ENCODE data around the gene TNFSF13.

Gene TNFSF13, protein sequence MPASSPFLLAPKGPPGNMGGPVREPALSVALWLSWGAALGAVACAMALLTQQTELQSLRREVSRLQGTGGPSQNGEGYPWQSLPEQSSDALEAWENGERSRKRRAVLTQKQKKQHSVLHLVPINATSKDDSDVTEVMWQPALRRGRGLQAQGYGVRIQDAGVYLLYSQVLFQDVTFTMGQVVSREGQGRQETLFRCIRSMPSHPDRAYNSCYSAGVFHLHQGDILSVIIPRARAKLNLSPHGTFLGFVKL

DNA sequence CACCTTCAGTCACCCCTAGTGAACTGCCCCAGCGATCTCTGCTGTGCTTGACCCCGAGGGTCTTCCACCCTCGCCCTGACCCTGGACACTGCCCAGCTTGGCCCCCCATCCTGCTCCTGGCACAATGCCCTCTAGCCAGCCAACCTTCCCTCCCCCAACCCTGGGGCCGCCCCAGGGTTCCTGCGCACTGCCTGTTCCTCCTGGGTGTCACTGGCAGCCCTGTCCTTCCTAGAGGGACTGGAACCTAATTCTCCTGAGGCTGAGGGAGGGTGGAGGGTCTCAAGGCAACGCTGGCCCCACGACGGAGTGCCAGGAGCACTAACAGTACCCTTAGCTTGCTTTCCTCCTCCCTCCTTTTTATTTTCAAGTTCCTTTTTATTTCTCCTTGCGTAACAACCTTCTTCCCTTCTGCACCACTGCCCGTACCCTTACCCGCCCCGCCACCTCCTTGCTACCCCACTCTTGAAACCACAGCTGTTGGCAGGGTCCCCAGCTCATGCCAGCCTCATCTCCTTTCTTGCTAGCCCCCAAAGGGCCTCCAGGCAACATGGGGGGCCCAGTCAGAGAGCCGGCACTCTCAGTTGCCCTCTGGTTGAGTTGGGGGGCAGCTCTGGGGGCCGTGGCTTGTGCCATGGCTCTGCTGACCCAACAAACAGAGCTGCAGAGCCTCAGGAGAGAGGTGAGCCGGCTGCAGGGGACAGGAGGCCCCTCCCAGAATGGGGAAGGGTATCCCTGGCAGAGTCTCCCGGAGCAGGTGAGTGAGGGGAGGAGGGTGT is at the start of gene TNFSF13:
Gene TNFSF13, plus strand, starts transcription at position 207 of the 776 bp plus-strand sequence. Its CDS starts 290 bp downstream, at position 497.
- in situ Hi-C loops (cut with MboI; ENCODE audit: low sequenced_read_pairs): no loop called here

DNA sequence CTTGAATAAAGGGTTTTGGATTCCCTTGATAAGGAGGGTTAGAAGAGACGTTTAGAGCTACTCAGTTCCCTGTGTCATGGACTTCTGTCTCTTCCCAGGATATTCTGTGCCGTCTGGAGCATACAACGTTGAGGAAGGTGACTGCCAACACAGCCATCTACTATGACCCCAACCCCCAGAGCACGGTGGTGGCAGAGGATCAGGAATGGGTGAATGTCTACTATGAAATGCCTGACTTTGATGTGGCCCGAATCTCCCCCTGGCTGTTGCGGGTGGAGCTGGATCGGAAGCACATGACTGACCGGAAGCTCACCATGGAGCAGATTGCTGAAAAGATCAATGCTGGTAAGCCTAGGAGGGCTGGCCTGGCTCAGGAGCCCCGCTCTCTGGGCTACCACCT is 49.7 kb upstream of the TNFSF13 start:
- in situ Hi-C loops (cut with MboI; ENCODE audit: low sequenced_read_pairs): no loop called here

DNA sequence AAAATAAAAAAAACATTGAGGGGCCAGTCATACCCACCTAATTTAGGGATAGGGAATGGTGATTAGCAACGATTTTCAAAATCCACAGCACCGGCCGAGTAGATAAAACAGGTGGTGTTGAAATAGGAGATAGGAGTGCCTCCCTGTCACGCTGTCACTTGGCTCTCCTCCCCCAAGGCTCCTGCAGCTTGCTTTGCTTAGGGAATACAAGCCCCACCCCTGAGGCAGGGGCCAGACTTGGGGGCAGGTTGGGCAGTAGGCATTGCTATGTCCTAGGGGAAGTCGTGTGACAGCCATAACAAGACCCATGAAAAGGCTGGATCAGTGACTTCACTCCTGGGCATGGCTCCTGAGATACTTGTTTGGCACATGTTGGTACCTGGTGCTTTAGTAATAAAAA is 48.6 kb upstream of the TNFSF13 start:
- in situ Hi-C loops (cut with MboI; ENCODE audit: low sequenced_read_pairs): no loop called here

DNA sequence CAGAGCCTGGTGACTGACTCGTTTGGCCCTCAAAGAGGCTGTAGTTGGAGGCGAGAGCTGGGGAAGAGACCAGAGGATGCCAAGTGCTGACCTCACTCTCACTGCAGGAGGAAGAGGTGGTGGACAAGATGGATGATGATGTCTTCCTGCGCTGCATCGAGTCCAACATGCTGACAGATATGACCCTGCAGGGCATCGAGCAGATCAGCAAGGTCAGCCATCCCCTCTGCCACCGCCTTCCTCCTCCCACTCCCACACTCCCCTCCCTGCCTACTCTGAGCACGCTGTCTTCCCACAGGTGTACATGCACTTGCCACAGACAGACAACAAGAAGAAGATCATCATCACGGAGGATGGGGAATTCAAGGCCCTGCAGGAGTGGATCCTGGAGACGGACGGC is 47.4 kb upstream of the TNFSF13 start:
- in situ Hi-C loops (cut with MboI; ENCODE audit: low sequenced_read_pairs): no loop called here

DNA sequence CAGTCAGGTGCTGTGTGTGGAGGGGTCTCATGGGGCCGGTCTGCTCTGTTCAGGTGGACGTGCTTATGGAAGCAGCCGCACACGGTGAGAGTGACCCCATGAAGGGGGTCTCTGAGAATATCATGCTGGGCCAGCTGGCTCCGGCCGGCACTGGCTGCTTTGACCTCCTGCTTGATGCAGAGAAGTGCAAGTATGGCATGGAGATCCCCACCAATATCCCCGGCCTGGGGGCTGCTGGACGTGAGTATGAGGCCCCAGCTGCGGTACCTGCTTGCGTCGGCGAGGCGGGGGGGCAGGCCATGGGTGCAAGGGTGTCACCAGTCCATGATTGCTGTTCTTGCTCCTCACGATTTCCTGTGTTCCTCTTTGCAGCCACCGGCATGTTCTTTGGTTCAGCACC is 46.4 kb upstream of the TNFSF13 start:
- in situ Hi-C loops (cut with MboI; ENCODE audit: low sequenced_read_pairs): no loop called here

DNA sequence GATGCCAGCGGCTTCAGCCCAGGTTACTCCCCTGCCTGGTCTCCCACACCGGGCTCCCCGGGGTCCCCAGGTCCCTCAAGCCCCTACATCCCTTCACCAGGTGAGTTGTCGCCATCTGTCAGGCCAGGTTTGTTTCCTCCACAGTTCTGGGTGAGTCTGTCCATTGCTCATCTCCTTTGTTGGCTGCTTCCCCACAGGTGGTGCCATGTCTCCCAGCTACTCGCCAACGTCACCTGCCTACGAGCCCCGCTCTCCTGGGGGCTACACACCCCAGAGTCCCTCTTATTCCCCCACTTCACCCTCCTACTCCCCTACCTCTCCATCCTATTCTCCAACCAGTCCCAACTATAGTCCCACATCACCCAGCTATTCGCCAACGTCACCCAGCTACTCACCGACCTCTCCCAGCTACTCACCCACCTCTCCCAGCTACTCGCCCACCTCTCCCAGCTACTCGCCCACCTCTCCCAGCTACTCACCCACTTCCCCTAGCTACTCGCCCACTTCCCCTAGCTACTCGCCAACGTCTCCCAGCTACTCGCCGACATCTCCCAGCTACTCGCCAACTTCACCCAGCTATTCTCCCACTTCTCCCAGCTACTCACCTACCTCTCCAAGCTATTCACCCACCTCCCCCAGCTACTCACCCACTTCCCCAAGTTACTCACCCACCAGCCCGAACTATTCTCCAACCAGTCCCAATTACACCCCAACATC is 45.6 kb upstream of the TNFSF13 start:
- in situ Hi-C loops (cut with MboI; ENCODE audit: low sequenced_read_pairs): no loop called here

DNA sequence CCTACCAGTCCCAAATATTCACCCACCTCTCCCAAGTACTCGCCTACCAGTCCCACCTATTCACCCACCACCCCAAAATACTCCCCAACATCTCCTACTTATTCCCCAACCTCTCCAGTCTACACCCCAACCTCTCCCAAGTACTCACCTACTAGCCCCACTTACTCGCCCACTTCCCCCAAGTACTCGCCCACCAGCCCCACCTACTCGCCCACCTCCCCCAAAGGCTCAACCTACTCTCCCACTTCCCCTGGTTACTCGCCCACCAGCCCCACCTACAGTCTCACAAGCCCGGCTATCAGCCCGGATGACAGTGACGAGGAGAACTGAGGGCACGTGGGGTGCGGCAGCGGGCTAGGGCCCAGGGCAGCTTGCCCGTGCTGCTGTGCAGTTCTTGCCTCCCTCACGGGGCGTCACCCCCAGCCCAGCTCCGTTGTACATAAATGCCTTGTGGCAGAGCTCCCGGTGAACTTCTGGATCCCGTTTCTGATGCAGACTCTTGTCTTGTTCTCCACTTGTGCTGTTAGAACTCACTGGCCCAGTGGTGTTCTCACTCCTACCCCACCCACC is 44.6 kb upstream of the TNFSF13 start:
- in situ Hi-C loops (cut with MboI; ENCODE audit: low sequenced_read_pairs): no loop called here

DNA sequence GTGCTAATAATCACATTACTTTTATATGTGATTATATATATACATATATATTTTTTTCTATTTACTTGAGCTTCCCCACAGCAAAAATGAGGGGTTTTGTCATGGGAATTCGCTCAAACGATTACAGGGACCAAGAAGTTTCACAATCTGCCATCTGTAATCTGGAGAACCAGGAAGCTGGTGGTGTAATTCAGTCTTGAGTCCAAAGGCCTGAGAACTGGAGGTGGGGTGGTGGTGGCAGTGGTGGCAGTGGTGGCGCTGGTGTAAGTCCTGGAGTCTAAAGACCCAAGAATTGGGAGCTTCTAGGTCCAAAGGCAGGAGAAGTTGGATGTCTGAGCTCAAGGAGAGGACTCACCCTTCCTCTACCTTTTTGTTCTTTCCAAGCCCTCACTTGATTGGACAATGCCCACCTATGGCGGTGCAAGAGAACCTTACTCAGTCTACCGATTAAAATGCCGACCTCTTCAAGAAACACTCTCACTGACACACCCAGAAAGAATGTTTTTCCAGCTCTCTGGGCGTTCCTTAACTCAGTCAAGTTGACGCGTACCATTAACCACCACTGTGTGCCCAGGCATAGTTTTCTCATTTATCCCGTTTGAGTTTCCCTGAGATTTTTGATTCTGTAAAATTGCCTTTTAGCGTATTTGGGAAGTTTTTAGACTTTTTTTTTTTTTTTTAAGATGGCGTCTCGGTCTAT is 42.5 kb upstream of the TNFSF13 start:
- in situ Hi-C loops (cut with MboI; ENCODE audit: low sequenced_read_pairs): no loop called here

DNA sequence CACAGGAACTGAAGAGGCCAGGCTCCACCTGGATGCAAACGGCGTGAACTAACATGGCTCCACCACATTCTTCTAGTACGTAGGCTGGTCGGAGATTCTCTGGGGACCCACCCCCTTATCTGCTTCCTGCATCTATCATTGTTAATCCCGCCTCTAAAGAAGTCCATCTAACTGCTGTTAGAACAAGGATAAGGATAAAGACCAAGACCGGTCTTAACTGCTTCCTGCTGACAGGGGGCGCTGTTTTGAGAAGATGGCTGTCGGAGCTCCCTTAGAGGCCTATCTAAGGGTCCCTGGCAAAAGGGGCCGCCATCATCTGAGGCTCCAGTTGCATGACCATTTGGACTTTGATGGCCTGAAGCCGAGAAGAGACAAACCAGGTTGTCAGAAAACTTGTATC is 35.5 kb upstream of the TNFSF13 start:
- in situ Hi-C loops (cut with MboI; ENCODE audit: low sequenced_read_pairs): no loop called here

DNA sequence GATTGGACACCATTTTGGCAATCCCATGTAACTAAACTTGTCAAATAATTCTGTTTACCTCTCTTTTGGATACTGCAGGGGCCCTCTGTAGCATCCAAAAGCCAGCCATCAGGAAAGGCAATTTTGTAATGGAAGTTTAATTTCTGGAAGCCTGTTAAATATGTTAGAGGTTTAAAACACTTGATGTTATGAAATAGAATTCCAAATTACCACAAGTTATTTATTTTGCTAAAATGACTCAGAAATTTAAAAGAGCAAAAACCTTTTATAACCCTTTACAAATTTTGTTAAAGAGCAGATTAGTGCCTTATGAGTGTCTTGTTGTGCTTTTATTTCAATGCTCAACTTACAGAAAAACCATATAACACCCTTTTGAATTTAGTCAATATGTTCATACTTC is 29.7 kb upstream of the TNFSF13 start:
- in situ Hi-C loops (cut with MboI; ENCODE audit: low sequenced_read_pairs): loop anchor here (25.0 kb wide), 1 partner anchor 167 kb away; the partner anchor contains the start of genes KCTD11 and TMEM95

DNA sequence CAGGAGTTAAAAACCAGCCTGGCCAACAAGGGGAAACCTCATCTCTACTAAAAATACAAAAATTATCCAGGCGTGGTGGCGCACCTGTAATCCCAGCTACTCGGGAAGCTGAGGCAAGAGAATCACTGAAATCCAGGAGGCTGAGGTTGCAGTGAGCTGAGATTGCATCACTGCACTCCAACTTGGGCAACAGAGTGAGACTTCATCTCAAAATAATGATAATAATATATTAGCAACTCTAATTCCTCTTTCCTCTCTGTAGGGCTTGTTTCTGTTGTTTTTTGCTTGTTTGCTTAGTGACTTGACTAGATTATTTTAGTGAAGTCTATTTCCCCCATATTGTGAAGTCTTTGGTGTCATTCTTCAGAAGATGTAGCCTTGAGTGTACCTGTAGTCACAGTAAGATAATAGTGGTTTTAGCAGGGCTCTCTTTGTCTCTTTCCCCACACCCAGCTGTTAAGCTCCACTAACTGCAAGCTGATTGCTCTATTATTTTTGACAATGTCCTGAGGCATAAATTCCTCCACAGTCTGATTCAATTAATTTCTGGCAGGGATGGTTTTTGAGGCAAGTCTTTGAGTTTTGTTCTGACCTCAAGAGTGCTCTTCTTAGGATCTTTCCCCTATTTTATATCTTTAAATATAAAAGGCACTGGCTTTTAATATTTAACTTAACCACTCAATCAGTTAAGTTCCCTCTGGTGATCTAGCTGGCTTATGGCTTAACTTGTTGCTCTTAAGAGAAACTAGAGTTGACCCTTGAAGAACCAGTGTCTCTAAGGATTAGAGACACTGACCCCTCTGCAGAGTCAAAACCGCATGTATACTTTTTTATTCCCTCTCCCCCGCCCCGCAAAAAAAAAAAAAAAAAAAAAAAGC is 28.3 kb upstream of the TNFSF13 start:
- in situ Hi-C loops (cut with MboI; ENCODE audit: low sequenced_read_pairs): loop anchor here (25.0 kb wide), 1 partner anchor 168 kb away; the partner anchor contains the start of genes KCTD11 and TMEM95

DNA sequence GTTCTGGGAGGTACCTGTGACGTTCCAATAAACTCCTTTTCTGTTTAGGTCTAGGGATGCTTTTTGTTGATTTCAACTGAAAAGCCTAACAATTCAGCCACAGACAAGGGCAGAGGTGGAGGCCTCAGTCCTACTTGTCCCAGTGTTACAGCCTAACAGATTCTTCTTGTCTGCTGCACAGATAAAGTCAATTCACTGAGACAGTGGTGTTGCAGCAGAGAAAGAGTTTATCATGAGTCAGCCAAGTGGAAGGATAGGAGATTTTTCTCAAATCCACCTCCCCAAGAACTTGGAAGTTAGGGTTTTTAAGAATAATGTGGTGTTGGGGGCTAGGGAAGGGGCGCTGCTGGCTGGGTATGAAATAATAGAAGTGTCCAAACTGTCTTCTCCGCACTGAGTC is 20.5 kb upstream of the TNFSF13 start:
- in situ Hi-C loops (cut with MboI; ENCODE audit: low sequenced_read_pairs): loop anchor here (25.0 kb wide), 1 partner anchor 176 kb away; the partner anchor contains the start of genes KCTD11 and TMEM95

DNA sequence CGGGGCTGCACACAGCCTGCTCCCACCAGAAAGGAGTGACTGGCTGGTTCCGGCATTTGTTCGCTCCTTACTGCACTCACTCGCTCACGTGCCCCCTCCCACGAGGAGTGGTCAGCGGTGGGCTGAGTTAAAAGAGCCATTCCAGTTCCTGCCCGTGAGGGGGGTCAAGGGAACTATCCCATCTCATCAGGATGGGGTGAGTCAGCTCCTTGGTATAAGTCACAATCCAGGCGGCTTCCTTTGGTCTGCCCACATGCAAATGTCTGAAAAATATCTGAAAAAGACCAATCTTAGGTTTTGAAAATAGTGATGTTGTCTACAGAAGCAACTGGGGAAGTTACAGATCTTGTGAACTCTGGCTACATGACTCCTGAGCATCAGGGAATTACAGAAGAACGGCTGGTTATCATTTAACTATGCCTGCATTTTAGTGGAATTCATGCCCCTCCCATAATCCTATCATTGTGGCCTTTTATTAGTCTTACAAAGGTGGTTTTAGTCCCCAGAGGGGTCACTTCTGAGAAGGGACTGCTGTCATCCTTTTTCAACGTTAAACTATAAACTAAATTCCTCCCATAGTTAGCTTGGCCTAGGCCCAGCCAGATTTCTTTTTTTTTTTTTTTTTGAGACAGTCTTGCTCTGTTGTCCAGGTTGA is 19.5 kb upstream of the TNFSF13 start:
- in situ Hi-C loops (cut with MboI; ENCODE audit: low sequenced_read_pairs): loop anchor here (25.0 kb wide), 1 partner anchor 177 kb away; the partner anchor contains the start of genes KCTD11 and TMEM95

DNA sequence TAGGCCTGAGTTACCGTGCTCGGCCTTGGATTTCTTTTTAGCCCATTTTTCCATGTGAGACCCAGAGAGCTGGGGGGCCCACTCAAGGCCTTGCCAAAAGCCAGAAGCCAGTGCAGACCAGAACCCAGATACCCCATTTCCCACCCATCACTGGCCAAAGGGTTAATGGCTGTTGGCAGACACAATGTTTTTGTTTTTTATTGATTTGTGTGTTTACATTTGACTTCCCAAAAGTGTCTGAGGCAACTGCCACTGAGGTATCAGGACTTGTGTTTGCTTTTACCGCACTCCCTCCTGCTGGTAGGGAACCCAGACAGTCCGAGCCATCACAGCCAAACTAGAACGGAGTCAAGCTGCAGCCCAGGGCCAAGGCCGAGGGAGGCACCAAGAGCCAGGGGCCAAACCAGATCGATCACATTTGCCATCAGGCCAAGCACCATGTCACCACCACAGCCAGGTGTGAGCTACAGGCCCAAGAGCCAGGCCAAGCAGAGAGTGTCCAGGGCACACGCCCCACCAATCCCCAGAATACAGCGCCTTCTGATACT is 17.4 kb upstream of the TNFSF13 start:
- in situ Hi-C loops (cut with MboI; ENCODE audit: low sequenced_read_pairs): loop anchor here (25.0 kb wide), 1 partner anchor 179 kb away; the partner anchor contains the start of genes KCTD11 and TMEM95

DNA sequence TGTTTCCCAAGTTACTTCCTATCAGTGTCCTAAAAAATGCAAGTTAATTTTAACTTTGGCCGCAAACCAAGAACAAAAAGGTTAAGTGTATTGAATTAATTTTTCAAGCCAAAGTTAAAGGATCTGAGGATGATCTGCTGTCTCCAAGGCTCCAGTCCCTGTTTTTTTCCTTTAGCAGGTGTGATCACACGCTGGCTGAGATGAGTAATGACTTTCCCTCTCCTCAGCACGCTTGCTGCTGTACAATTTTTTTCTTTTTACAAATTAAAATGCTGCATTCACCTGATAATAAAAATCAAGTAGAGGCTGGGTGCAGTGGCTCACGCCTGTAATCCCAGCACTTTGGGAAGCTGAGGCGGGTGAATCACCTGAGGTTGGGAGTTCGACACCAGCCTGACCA is 13.6 kb upstream of the TNFSF13 start:
- in situ Hi-C loops (cut with MboI; ENCODE audit: low sequenced_read_pairs): loop anchor here (25.0 kb wide), 1 partner anchor 183 kb away; the partner anchor contains the start of genes KCTD11 and TMEM95

DNA sequence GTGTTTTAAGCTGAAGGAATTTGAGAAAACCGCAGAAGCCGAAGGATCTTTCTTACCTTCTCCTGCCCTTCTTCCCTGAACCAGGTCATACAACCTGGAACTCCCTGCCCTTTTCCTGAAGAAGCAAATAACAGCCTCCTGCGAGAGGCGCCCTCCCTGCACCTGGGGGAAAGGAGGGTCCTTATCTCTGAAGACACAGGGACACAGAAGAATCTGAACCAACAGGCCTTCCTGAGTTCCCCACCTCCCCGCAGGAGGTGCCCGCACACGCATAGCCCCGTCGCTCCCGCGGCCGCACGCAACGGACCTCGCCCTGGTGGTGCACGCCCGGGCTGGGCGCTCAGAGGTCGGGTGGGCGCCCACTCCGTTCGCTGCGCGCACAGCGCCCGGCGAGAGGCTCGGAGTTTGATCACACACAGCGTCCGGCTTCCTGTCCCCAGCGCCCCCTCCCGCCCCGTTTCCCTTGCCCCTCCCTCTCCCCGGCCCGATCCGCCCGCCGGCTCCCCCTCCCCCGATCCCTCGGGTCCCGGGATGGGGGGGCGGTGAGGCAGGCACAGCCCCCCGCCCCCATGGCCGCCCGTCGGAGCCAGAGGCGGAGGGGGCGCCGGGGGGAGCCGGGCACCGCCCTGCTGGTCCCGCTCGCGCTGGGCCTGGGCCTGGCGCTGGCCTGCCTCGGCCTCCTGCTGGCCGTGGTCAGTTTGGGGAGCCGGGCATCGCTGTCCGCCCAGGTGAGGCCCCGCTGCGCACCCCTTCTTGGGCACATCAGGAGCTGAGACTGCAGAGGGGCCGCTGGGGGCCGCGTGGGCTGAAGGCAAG is 9.8 kb upstream of the TNFSF13 start, which contains the start of gene TNFSF12:
Gene TNFSF12, plus strand, starts transcription at position 474 of the 816 bp plus-strand sequence. Its CDS starts 96 bp downstream, at position 570.
- in situ Hi-C loops (cut with MboI; ENCODE audit: low sequenced_read_pairs): loop anchor here (25.0 kb wide), 1 partner anchor 186 kb away; the partner anchor contains the start of genes KCTD11 and TMEM95

DNA sequence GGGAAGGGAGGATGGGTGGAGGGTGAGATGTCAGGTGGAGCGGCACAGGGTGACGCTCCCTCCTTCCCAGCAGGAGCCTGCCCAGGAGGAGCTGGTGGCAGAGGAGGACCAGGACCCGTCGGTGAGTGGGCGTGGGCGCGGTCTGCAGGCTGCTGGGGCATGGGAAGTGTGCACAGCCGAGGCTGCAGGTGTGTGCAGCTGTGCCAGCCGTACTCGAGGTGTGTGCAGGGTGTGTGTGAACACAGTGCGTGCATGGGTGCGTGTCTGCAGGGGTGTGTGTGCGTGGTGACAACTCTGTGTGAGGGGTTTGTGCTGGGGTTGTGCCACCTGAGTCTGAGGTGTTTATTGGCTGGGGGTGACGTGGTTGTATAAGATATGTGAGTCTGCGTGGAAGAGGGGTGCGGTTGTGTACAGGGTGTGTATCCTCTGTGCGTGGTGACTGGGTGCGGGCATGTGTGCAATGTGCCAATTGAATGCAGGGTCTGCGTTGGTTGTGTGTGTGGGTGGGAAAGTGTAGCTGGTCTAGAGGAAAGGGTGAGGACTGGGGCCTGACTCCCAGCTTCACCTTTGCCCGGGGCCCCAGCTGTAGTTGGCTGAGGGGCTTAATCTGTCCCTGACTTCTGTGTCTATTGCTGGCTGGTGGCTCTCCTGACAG is 9.0 kb upstream of the TNFSF13 start:
- in situ Hi-C loops (cut with MboI; ENCODE audit: low sequenced_read_pairs): loop anchor here (25.0 kb wide), 1 partner anchor 187 kb away; the partner anchor contains the start of genes KCTD11 and TMEM95
